ENCODE results near the gene TET2. TPM values are rescaled to one million over a fixed set of nuclear protein-coding genes. Genes with fewer than 3 reads are reported as not detected.
A peak's percentile ranks its signal among the peaks of the same experiment; 100 is the strongest.

The TET2 gene
- polyA plus RNA-seq (ENCODE audit: insufficient read length), result 29.1 TPM
- long read RNA-seq, donor 1, partial matches to known transcripts, result 12 of 13 reads
- long read RNA-seq, donor 1, other reads (novel, unspliced or antisense), result 0 of 13 reads
- long read RNA-seq, donor 2, partial matches to known transcripts, result 76 of 149 reads
- long read RNA-seq, donor 2, other reads (novel, unspliced or antisense), result 73 of 149 reads
- long read RNA-seq, donor 3, result 0 reads
- long read RNA-seq, donor 4, result 0 reads
- long read RNA-seq, donor 5, full-length matches to known transcripts, result 1 of 1 reads
- long read RNA-seq, donor 5, partial matches to known transcripts, result 0 of 1 reads
- long read RNA-seq, donor 5, other reads (novel, unspliced or antisense), result 0 of 1 reads
- long read RNA-seq, donor 6, partial matches to known transcripts, result 75 of 162 reads
- long read RNA-seq, donor 6, other reads (novel, unspliced or antisense), result 87 of 162 reads
- long read RNA-seq, donor 7, partial matches to known transcripts, result 9 of 9 reads
- long read RNA-seq, donor 7, other reads (novel, unspliced or antisense), result 0 of 9 reads
- long read RNA-seq, donor 8, partial matches to known transcripts, result 5 of 5 reads
- long read RNA-seq, donor 8, other reads (novel, unspliced or antisense), result 0 of 5 reads

GRCh38 chr4:105146276-105147015, at the start of gene TET2:
TSS of gene TET2 (plus strand) at chr4:105146876. CDS start at chr4:105233943, 87,067 bp downstream.
- peak; percentile 75 for DNase-seq

GRCh38 chr4:105102016-105102415, 44.7 kb upstream of the TET2 start:
- DNase-seq, result no peak

- DNase-seq, result no peak
Measured at GRCh38 chr4:105106426-105106825, 40.2 kb upstream of the TET2 start.

- DNase-seq, result no peak
Measured at GRCh38 chr4:105107095-105107856, 39.4 kb upstream of the TET2 start.

GRCh38 chr4:105108971-105109370, 37.7 kb upstream of the TET2 start:
- no peak for DNase-seq

- no peak for DNase-seq
Measured at GRCh38 chr4:105112274-105112673, 34.4 kb upstream of the TET2 start.

GRCh38 chr4:105113800-105114199, 32.9 kb upstream of the TET2 start:
- no peak for DNase-seq

- DNase-seq, result no peak
Measured at GRCh38 chr4:105116616-105117319, 29.9 kb upstream of the TET2 start.

- no peak for DNase-seq
Measured at GRCh38 chr4:105119356-105119755, 27.3 kb upstream of the TET2 start.

GRCh38 chr4:105120626-105121025, 26.1 kb upstream of the TET2 start:
- no peak for DNase-seq

- no peak for DNase-seq
Measured at GRCh38 chr4:105122350-105122749, 24.3 kb upstream of the TET2 start.

- DNase-seq, result no peak
Measured at GRCh38 chr4:105126311-105127169, 20.1 kb upstream of the TET2 start.

- DNase-seq, result no peak
Measured at GRCh38 chr4:105127170-105127445, 19.6 kb upstream of the TET2 start.

- no peak for DNase-seq
Measured at GRCh38 chr4:105128208-105128607, 18.5 kb upstream of the TET2 start.

- no peak for DNase-seq
Measured at GRCh38 chr4:105129286-105130040, 17.2 kb upstream of the TET2 start.

- DNase-seq, result no peak
Measured at GRCh38 chr4:105130945-105131344, 15.7 kb upstream of the TET2 start.

- no peak for DNase-seq
Measured at GRCh38 chr4:105133976-105134375, 12.7 kb upstream of the TET2 start.

GRCh38 chr4:105135785-105136184, 10.9 kb upstream of the TET2 start:
- DNase-seq, result no peak

- no peak for DNase-seq
Measured at GRCh38 chr4:105137121-105137875, 9.4 kb upstream of the TET2 start.
